A673 (cell line): ENCODE results near the gene HIBCH. TPM values are rescaled to one million over a fixed set of nuclear protein-coding genes. Genes with fewer than 3 reads are reported as not detected.

ENCODE experiments used
- BruUV-seq: library from RNA; stranded (reverse); fragments of 400-500 nt; replicated peaks from 2 replicates; lab custom pipeline; 2021; lab: Mats Ljungman, UMichigan
- CTCF ChIA-PET: fragments of 300-600 bp; sonication (Branson Sonifier 250); formaldehyde crosslinking; loops from one replicate; lab custom pipeline; 2022; ENCODE audit warnings: antibody characterized with exemption; lab: Charles Lee
- POLR2A ChIA-PET: fragments of 300-600 bp; sonication (Branson Sonifier 250); formaldehyde crosslinking; loops from one replicate; lab custom pipeline; 2022; ENCODE audit warnings: antibody characterized with exemption; ENCODE audit not compliant: low non-redundant PET; lab: Charles Lee
- DNase-seq: peaks from one replicate; pipeline ENCODE4 v3.0.0-alpha.2; 2015; ENCODE audit warnings: low spot score
- H3K27ac ChIP-seq: fragments of 200-600 bp; sonication (generic); 2 replicates; pipeline ENCODE4 v1.5.1; 2016; ENCODE audit warnings: mixed run types, low read depth, mild to moderate bottlenecking, mixed read lengths, antibody characterized with exemption, low read length; ENCODE audit not compliant: poor library complexity, severe bottlenecking
- H3K27me3 ChIP-seq: fragments of 200-600 bp; sonication (generic); replicated peaks from 2 replicates; pipeline ENCODE4 v1.6.1; 2017; ENCODE audit warnings: mixed run types, low read depth, mild to moderate bottlenecking, mixed read lengths, antibody characterized with exemption, low read length; ENCODE audit not compliant: insufficient read depth, poor library complexity
- H3K36me3 ChIP-seq: fragments of 200-600 bp; sonication (generic); 2 replicates; pipeline ENCODE4 v1.6.1; 2016; ENCODE audit warnings: mixed run types, mild to moderate bottlenecking, mixed read lengths, antibody characterized with exemption, low read length; ENCODE audit not compliant: insufficient read depth, poor library complexity, severe bottlenecking
- H3K4me1 ChIP-seq: fragments of 200-600 bp; sonication (generic); 2 replicates; pipeline ENCODE4 v1.6.1; 2017; ENCODE audit warnings: mixed run types, mild to moderate bottlenecking, mixed read lengths, antibody characterized with exemption, low read length; ENCODE audit not compliant: insufficient read depth, poor library complexity, severe bottlenecking
- H3K4me3 ChIP-seq: fragments of 200-600 bp; sonication (generic); 2 replicates; pipeline ENCODE4 v1.5.1; 2016; ENCODE audit warnings: low read depth, mixed run types, mild to moderate bottlenecking, mixed read lengths, low read length; ENCODE audit not compliant: poor library complexity, severe bottlenecking
- H3K9me3 ChIP-seq: fragments of 200-600 bp; sonication (generic); 2 replicates; pipeline ENCODE4 v1.6.1; 2016; ENCODE audit warnings: mixed run types, low read depth, mild to moderate bottlenecking, mixed read lengths, antibody characterized with exemption, low read length; ENCODE audit not compliant: poor library complexity, severe bottlenecking
- CTCF ChIP-seq: fragments of 300-800, 200-600 bp; sonication (generic); conservative IDR thresholded peaks from 2 replicates; pipeline ENCODE4 v1.5.1; 2017; ENCODE audit warnings: low read depth, mild to moderate bottlenecking, antibody characterized with exemption, low read length, moderate library complexity, mixed read lengths
- EZH2 ChIP-seq: fragments of 200-600 bp; sonication (generic); IDR thresholded peaks from 2 replicates; pipeline ENCODE4 v1.6.1; 2017; ENCODE audit warnings: borderline replicate concordance, low read depth, mild to moderate bottlenecking, mixed read lengths, antibody characterized with exemption, low read length; ENCODE audit not compliant: poor library complexity, severe bottlenecking
- intact Hi-C: fragments of 100-400 bp; cut with micrococcal nuclease; formaldehyde crosslinking; loops from one replicate; pipeline ENCODE4 v1.10.0; 2022; ENCODE audit not compliant: unreplicated experiment
- total RNA-seq: library from RNA; stranded (reverse); gene quantifications from 2 replicates; pipeline ENCODE4 v1.2.3, GENCODE V29; 2021

HIBCH gene
- total RNA-seq, 1 experiment from 2014 or later: 43.3 TPM

- BruUV-seq: no TSS peak
- Histone ChIP-seq H3K27me3 (no peaks in the 10 kb centered on the region), H3K4me1 (no peaks in the 10 kb centered on the region), H3K36me3 (no peaks in the 10 kb centered on the region), H3K27ac (no peak overlapping the region), H3K4me3 (no peak overlapping the region), H3K9me3 (no peaks in the 10 kb centered on the region)
- ChIA-PET CTCF (no interaction called here), POLR2A (no interaction called here)
- DNase-seq: no peak
- intact Hi-C loops: loop anchor here (10.0 kb wide), 1 partner anchor 180 kb away; no protein-coding TSS in a partner anchor
- TF ChIP-seq EZH2: no peak
- TF ChIP-seq CTCF: no peak
Observed at GRCh38 chr2:190334479-190335224, 15.0 kb upstream of the HIBCH start.

GRCh38 chr2:190333928-190334327 is 14.3 kb upstream of the HIBCH start:
- no peak for DNase-seq
- Histone ChIP-seq H3K4me1 (no peaks in the 10 kb centered on the region), H3K4me3 (no peak overlapping the region), H3K36me3 (no peaks in the 10 kb centered on the region), H3K27ac (no peak overlapping the region), H3K9me3 (no peaks in the 10 kb centered on the region), H3K27me3 (no peaks in the 10 kb centered on the region)
- no peak for TF ChIP-seq EZH2
- no peak for TF ChIP-seq CTCF
- CTCF ChIA-PET: no interaction called here
- no TSS peak for BruUV-seq
- POLR2A ChIA-PET: no interaction called here
- intact Hi-C loops: loop anchor here (10.0 kb wide), 1 partner anchor 181 kb away; no protein-coding TSS in a partner anchor

- no peak for TF ChIP-seq CTCF
- no peak for TF ChIP-seq EZH2
- no peaks in the 10 kb centered on the region for H3K4me1 ChIP-seq
- no peaks in the 10 kb centered on the region for H3K27me3 ChIP-seq
- H3K36me3 ChIP-seq: no peaks in the 10 kb centered on the region
- no peak overlapping the region for H3K27ac ChIP-seq
- intact Hi-C loops: loop anchor here (10.0 kb wide), 1 partner anchor 181 kb away; no protein-coding TSS in a partner anchor
- H3K9me3 ChIP-seq: no peaks in the 10 kb centered on the region
- no TSS peak for BruUV-seq
- CTCF ChIA-PET: no interaction called here
- no peak for DNase-seq
- POLR2A ChIA-PET: no interaction called here
- H3K4me3 ChIP-seq: no peak overlapping the region
Observed at GRCh38 chr2:190333395-190333794, 13.8 kb upstream of the HIBCH start.
